GM12878 (cell line): Measurements from ENCODE around the gene CACNA1S. TPM values are rescaled to one million over a fixed set of nuclear protein-coding genes. Genes with fewer than 3 reads are reported as not detected.

Experiments
- ATAC-seq: fragments of 200-7000 bp; cut with Tn5 transposase; 3 replicates; pipeline ENCODE4 v1.9.1; 2020; ENCODE audit warnings: mild to moderate bottlenecking, moderate library complexity
- BruUV-seq: library from RNA; stranded (reverse); fragments of 400-500 nt; replicated peaks from 2 replicates; lab custom pipeline; 2021; lab: Mats Ljungman, UMichigan
- CTCF ChIA-PET: fragments of 300-600 bp; sonication (Branson Sonifier 250); formaldehyde crosslinking; extraction: SDS; loops from one replicate; lab custom pipeline; 2021; ENCODE audit warnings: inconsistent platforms; lab: Yijun Ruan, JAX
- POLR2A ChIA-PET: fragments of 350-600 bp; formaldehyde crosslinking; extraction: SDS; loops from one replicate; lab custom pipeline; 2021; ENCODE audit warnings: inconsistent platforms; lab: Charles Lee
- RAD21 ChIA-PET: fragments of 300-600 bp; sonication (Branson Sonifier 250); formaldehyde crosslinking; loops from one replicate; lab custom pipeline; 2023; ENCODE audit warnings: antibody characterized with exemption; ENCODE audit not compliant: unreplicated experiment; lab: Charles Lee
- SMC1A ChIA-PET: fragments of 300-600 bp; sonication (Branson Sonifier 250); formaldehyde crosslinking; loops from one replicate; lab custom pipeline; 2023; ENCODE audit not compliant: unreplicated experiment, uncharacterized antibody; lab: Charles Lee
- DNase-seq: peaks from one replicate; pipeline ENCODE4 v3.0.0-alpha.2; 2011; ENCODE audit warnings: low read depth, low spot score
- FAIRE-seq: peaks from 3 replicates; lab custom pipeline; 2011; peaks lifted over from hg19 to GRCh38; lab: Jason Lieb, UNC
- H2AFZ ChIP-seq: 2 replicates; pipeline ENCODE4 v1.6.0; 2011; ENCODE audit warnings: low read depth, low read length, control low read depth; ENCODE audit not compliant: control insufficient read depth
- H3K27ac ChIP-seq: 2 replicates; pipeline ENCODE4 v1.5.1; 2011; ENCODE audit warnings: control low read depth; ENCODE audit not compliant: control insufficient read depth, insufficient read depth
- H3K27me3 ChIP-seq, 2 experiments: replicated peaks in 1 of 2; 2 replicates each; pipeline versions ENCODE4 v1.6.0 to v1.6.1; 2011; ENCODE audit warnings: low read length in 1 of 2; ENCODE audit not compliant: control insufficient read depth in 2 of 2, insufficient read depth in 2 of 2
- H3K36me3 ChIP-seq, 2 experiments: 2 replicates each; pipeline ENCODE4 v1.5.1; 2011; ENCODE audit warnings: low read length in 1 of 2; ENCODE audit not compliant: control insufficient read depth in 2 of 2, insufficient read depth in 2 of 2
- H3K4me1 ChIP-seq: 2 replicates; pipeline ENCODE4 v1.6.1; 2011; ENCODE audit warnings: mild to moderate bottlenecking, low read length, moderate library complexity, mixed read lengths; ENCODE audit not compliant: control insufficient read depth, insufficient read depth
- H3K4me2 ChIP-seq: 2 replicates; pipeline ENCODE4 v1.6.0; 2011; ENCODE audit warnings: control low read depth; ENCODE audit not compliant: control insufficient read depth, insufficient read depth
- H3K4me3 ChIP-seq: fragments of 200-600 bp; sonication (generic); 2 replicates; pipeline ENCODE4 v1.5.1; 2016
- H3K79me2 ChIP-seq: 2 replicates; pipeline ENCODE4 v1.6.0; 2011; ENCODE audit warnings: low read length; ENCODE audit not compliant: control insufficient read depth, insufficient read depth
- H3K9ac ChIP-seq: 2 replicates; pipeline ENCODE4 v1.8.0; 2011; ENCODE audit warnings: low read length, control low read depth, mixed read lengths; ENCODE audit not compliant: control insufficient read depth, insufficient read depth
- H3K9me3 ChIP-seq: replicated peaks from 3 replicates; pipeline ENCODE4 v1.5.1; 2011; ENCODE audit warnings: mild to moderate bottlenecking, low read length; ENCODE audit not compliant: control insufficient read depth, insufficient read depth
- H4K20me1 ChIP-seq: 2 replicates; pipeline ENCODE4 v1.6.0; 2011; ENCODE audit not compliant: control insufficient read depth, insufficient read depth
- ATF3 ChIP-seq: IDR thresholded peaks from 2 replicates; pipeline ENCODE4 v1.6.1; 2011; ENCODE audit warnings: low read depth, mild to moderate bottlenecking, low read length, moderate library complexity, borderline replicate concordance; ENCODE audit errors: extremely low read depth
- EP300 ChIP-seq, 2 experiments: fragments of 150-350 bp in 1 of 2; IDR thresholded peaks; 2 replicates each; pipeline ENCODE4 v1.6.1; 2011 to 2012; ENCODE audit warnings: low read depth in 2 of 2, low read length in 2 of 2, borderline replicate concordance in 1 of 2, improper control_type of control experiment in 1 of 2, inconsistent platforms in 1 of 2; ENCODE audit not compliant: control insufficient read depth in 1 of 2
- ETV6 ChIP-seq, 2 experiments: fragments of 450-650 bp in 1 of 2; IDR thresholded peaks in 1 of 2; conservative IDR thresholded peaks in 1 of 2; 2 replicates each; pipeline ENCODE4 v1.6.1; 2014; ENCODE audit warnings: antibody characterized with exemption in 1 of 2, borderline replicate concordance in 1 of 2, low read depth in 1 of 2, mild to moderate bottlenecking in 1 of 2, moderate library complexity in 1 of 2
- GABPA ChIP-seq: IDR thresholded peaks from 2 replicates; pipeline ENCODE4 v1.6.1; 2014; ENCODE audit warnings: antibody characterized with exemption, low read depth, mild to moderate bottlenecking, inconsistent platforms
- HCFC1 ChIP-seq: fragments of 150-350 bp; IDR thresholded peaks from 2 replicates; pipeline ENCODE4 v1.6.1; 2014; ENCODE audit warnings: low read length
- HSF1 ChIP-seq: fragments of 150-350 bp; IDR thresholded peaks from 2 replicates; pipeline ENCODE4 v1.6.1; 2014; ENCODE audit warnings: mild to moderate bottlenecking, low read depth, low read length
- IRF3 ChIP-seq: fragments of 450-650 bp; IDR thresholded peaks from 2 replicates; pipeline ENCODE4 v1.6.1; 2014; ENCODE audit warnings: mild to moderate bottlenecking
- MAX ChIP-seq: IDR thresholded peaks from 2 replicates; pipeline ENCODE4 v1.6.1; 2012; ENCODE audit warnings: low read depth, low read length, improper control_type of control experiment
- MTA3 ChIP-seq: IDR thresholded peaks from 2 replicates; pipeline ENCODE4 v1.6.1; 2012; ENCODE audit warnings: low read length, inconsistent platforms, borderline replicate concordance
- MXI1 ChIP-seq: fragments of 150-350 bp; IDR thresholded peaks from 2 replicates; pipeline ENCODE4 v1.6.1; 2011; ENCODE audit warnings: low read depth, mild to moderate bottlenecking, inconsistent platforms, low read length, improper control_type of control experiment
- NFIC ChIP-seq: IDR thresholded peaks from 2 replicates; pipeline ENCODE4 v1.6.1; 2012; ENCODE audit warnings: low read depth, mild to moderate bottlenecking, inconsistent platforms, low read length, moderate library complexity
- NR2C1 ChIP-seq: fragments of 450-650 bp; IDR thresholded peaks from 2 replicates; pipeline ENCODE4 v1.6.1; 2017; ENCODE audit warnings: antibody characterized with exemption, mild to moderate bottlenecking, moderate library complexity
- PML ChIP-seq: IDR thresholded peaks from 2 replicates; pipeline ENCODE4 v1.6.1; 2012; ENCODE audit warnings: low read length, inconsistent platforms
- POLR2A ChIP-seq: IDR thresholded peaks from 2 replicates; pipeline ENCODE4 v1.6.1; 2011; ENCODE audit warnings: low read depth, mild to moderate bottlenecking, low read length
- RAD51 ChIP-seq: fragments of 450-650 bp; IDR thresholded peaks from 2 replicates; pipeline ENCODE4 v1.6.1; 2016; ENCODE audit warnings: moderate library complexity, mild to moderate bottlenecking, inconsistent platforms
- RCOR1 ChIP-seq: conservative IDR thresholded peaks from 2 replicates; pipeline ENCODE4 v1.6.1; 2012; ENCODE audit warnings: low read depth, low read length, improper control_type of control experiment
- SIX5 ChIP-seq: IDR thresholded peaks from 2 replicates; pipeline ENCODE4 v1.6.1; 2011; ENCODE audit warnings: mild to moderate bottlenecking, low read depth, low read length, moderate library complexity; ENCODE audit not compliant: severe bottlenecking
- SMAD5 ChIP-seq: IDR thresholded peaks from 2 replicates; pipeline ENCODE4 v1.6.1; 2016; ENCODE audit warnings: antibody characterized with exemption, low read depth
- WRNIP1 ChIP-seq: IDR thresholded peaks from 2 replicates; pipeline ENCODE4 v1.6.1; 2011; ENCODE audit warnings: low read depth, low read length, improper control_type of control experiment, borderline replicate concordance
- WGBS: methylation state at CpG from one replicate; pipeline ENCODE4 v1.1.6; 2016; ENCODE audit warnings: low lambda C conversion rate; ENCODE audit not compliant: insufficient replicate concordance, insufficient coverage; ENCODE audit errors: missing lambda C conversion rate; 5-methylcytosine and 5-hydroxymethylcytosine counted together
- in situ Hi-C: fragments of 300-500 bp; cut with MboI; formaldehyde crosslinking; loops from 9 replicates; pipeline ENCODE4 v1.14.3; 2018; ENCODE audit warnings: mixed read lengths
- intact Hi-C: fragments of 100-400 bp; cut with micrococcal nuclease; formaldehyde crosslinking; loops from one replicate; pipeline ENCODE4 v1.14.2; 2022; ENCODE audit not compliant: unreplicated experiment
- polyA plus RNA-seq, 11 experiments: library from polyadenylated mRNA; depleted of rRNA in 4 of 11; unstranded in 6 of 11; stranded (reverse) in 5 of 11; fragments of >200 nt; fragmentation: Nextera tagmentation in 4 of 11; fragmentation: Illumina TruSeq in 1 of 11; extraction: Ambion mirVana in 4 of 11; extraction: Trizol in 1 of 11; gene quantifications; 1 replicate in 1 of 11; 2 replicates in 10 of 11; pipeline versions ENCODE4 v1.2.1 to v1.2.3, GENCODE V29; 2011 to 2016; ENCODE audit warnings: inconsistent platforms in 2 of 11, missing spikeins in 2 of 11, low read depth in 1 of 11
- total RNA-seq, 4 experiments: library from RNA; depleted of rRNA in 3 of 4; stranded (reverse); fragments of >200 nt in 3 of 4; fragmentation: Illumina TruSeq in 1 of 4; extraction: Trizol in 1 of 4; gene quantifications; 2 replicates each; pipeline versions ENCODE4 v1.2.1 to v1.2.3, GENCODE V29; 2013 to 2021
- TF ChIP-seq, protein P1 (sequence below): fragments of 450-650 bp; IDR thresholded peaks from 2 replicates; pipeline ENCODE4 v1.6.1; 2016; ENCODE audit warnings: mild to moderate bottlenecking

The CACNA1S gene
- total and polyA plus RNA-seq, 10 of the 15 experiments (the other 5 are each of a cell fraction or from before 2014, with no cell fraction given), result under 0.01 to 0.04 (median 0.02) TPM; not detected in 6

- no peak overlapping the region for H3K27ac ChIP-seq
- SMC1A ChIA-PET, result interaction anchor here (0.6 kb wide), 1 partner anchor 213 kb away, joined by 3 read pairs; no protein-coding TSS in a partner anchor
- no peaks in the 10 kb centered on the region; the same call in 1 of the 2 replicates for H4K20me1 ChIP-seq
- no peak for ATAC-seq
- POLR2A ChIA-PET, result no interaction called here
- no peak for DNase-seq
- H3K4me2 ChIP-seq, result no peak overlapping the region
- WGBS, result 82% methylated on average over 6 of the region's 6 CpGs
- no peaks in the 10 kb centered on the region for H3K9me3 ChIP-seq
- H3K9ac ChIP-seq, result no peak overlapping the region
- RAD21 ChIA-PET, result no interaction called here
- TF ChIP-seq POLR2A, result no peak
- TF ChIP-seq NFIC, result no peak
- TF ChIP-seq ATF3, result no peak
- TF ChIP-seq PML, result no peak
- no peak for TF ChIP-seq RCOR1
- TF ChIP-seq MXI1, result no peak
- no peak for TF ChIP-seq RAD51
- no peak for TF ChIP-seq HSF1
- no peak for TF ChIP-seq GABPA
- TF ChIP-seq WRNIP1, result no peak
- TF ChIP-seq MAX, result no peak
- no peak for TF ChIP-seq SIX5
- TF ChIP-seq SMAD5, result no peak
- TF ChIP-seq HCFC1, result no peak
- TF ChIP-seq MTA3, result no peak
- TF ChIP-seq, protein P1, sequence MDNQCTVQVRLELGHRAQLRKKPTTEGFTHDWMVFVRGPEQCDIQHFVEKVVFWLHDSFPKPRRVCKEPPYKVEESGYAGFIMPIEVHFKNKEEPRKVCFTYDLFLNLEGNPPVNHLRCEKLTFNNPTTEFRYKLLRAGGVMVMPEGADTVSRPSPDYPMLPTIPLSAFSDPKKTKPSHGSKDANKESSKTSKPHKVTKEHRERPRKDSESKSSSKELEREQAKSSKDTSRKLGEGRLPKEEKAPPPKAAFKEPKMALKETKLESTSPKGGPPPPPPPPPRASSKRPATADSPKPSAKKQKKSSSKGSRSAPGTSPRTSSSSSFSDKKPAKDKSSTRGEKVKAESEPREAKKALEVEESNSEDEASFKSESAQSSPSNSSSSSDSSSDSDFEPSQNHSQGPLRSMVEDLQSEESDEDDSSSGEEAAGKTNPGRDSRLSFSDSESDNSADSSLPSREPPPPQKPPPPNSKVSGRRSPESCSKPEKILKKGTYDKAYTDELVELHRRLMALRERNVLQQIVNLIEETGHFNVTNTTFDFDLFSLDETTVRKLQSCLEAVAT, result no peak
- no peak for TF ChIP-seq NR2C1
- no peak for TF ChIP-seq EP300 (IDR thresholded peaks at IDR 0.05; ENCODE audit: borderline replicate concordance in 1 of 2, control insufficient read depth in 1 of 2, low read depth in 2 of 2, low read length in 2 of 2)
- no peak for TF ChIP-seq ETV6 (conservative IDR thresholded peaks at IDR 0.05 in 1 of 2, IDR thresholded peaks at IDR 0.05 in 1 of 2; ENCODE audit: borderline replicate concordance in 1 of 2, low read depth in 1 of 2)
- TF ChIP-seq IRF3, result no peak
- no peaks in the 10 kb centered on the region for H3K79me2 ChIP-seq
- FAIRE-seq, result no peak
- H3K4me1 ChIP-seq, result no peaks in the 10 kb centered on the region
- no peak overlapping the region for H3K4me3 ChIP-seq
- in situ Hi-C loops, result no loop called here
- BruUV-seq, result no TSS peak
- H3K27me3 ChIP-seq, result no peaks in the 10 kb centered on the region
- H3K36me3 ChIP-seq, result peaks cover 0 to 6% of the 10 kb centered on the region in 2 experiments; a peak in 2 of 4 replicates
- intact Hi-C loops, result no loop called here
- CTCF ChIA-PET, result interaction anchor here (2.0 to 2.4 kb wide), 2 partner anchors 12 to 18 kb away, joined by 7 to 8 read pairs; no protein-coding TSS in a partner anchor
- H2AFZ ChIP-seq, result no peak overlapping the region
Measured at GRCh38 chr1:201137579-201138310, 25.5 kb upstream of the CACNA1S start.
